ENCODE measurements around the gene KIAA2012.

DNA sequence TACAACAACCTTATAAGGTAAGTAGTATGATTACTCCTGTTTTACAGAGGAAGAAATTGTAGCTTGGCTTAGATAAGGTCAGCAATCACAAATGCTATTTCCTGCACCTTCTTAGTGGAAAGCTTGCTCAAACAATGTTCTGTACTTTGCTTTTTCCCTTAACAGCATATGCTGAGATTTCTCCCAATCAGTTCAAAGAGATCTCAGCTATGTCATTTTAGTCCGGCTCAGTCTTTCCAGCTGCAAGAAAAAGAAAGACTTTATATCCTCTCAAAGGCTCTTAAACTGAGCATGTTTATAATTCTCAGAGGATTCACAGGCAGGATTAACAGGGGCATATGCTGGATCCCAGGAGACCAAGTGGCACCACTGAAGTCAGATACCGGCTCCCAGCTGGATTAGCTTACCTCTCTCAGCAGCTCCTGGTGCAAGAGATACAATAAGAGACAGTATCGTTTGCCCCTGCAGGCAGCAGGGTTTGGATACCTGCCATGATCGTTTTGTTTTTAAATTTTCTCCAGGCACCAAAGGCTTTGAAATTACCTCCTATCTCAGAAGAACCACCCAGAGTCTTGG, 29.5 kb downstream of the KIAA2012 start:
- TF ChIP-seq, protein P1, sequence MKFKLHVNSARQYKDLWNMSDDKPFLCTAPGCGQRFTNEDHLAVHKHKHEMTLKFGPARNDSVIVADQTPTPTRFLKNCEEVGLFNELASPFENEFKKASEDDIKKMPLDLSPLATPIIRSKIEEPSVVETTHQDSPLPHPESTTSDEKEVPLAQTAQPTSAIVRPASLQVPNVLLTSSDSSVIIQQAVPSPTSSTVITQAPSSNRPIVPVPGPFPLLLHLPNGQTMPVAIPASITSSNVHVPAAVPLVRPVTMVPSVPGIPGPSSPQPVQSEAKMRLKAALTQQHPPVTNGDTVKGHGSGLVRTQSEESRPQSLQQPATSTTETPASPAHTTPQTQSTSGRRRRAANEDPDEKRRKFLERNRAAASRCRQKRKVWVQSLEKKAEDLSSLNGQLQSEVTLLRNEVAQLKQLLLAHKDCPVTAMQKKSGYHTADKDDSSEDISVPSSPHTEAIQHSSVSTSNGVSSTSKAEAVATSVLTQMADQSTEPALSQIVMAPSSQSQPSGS (IDR thresholded peaks at IDR 0.05; ENCODE audit: low read length), result no peak
- TF ChIP-seq MAX (IDR thresholded peaks at IDR 0.05) (no peak), SIN3A (conservative IDR thresholded peaks at IDR 0.05 in 1 of 2, IDR thresholded peaks at IDR 0.05 in 1 of 2; ENCODE audit: low read depth in 1 of 2, low read length in 2 of 2) (no peak), EZH2 (IDR thresholded peaks at IDR 0.05; ENCODE audit: low read depth, low read length, severe bottlenecking) (no peak), CHD2 (IDR thresholded peaks at IDR 0.05; ENCODE audit: low read length) (no peak), RFX5 (IDR thresholded peaks at IDR 0.05; ENCODE audit: borderline replicate concordance, low read depth, low read length) (no peak), POLR2A (IDR thresholded peaks at IDR 0.05; ENCODE audit: control extremely low read depth in 1 of 2, low read depth in 2 of 2, low read length in 2 of 2) (no peak)

All from H1 (cell line).